Measurements from ENCODE around the gene ERO1A. TPM values are rescaled to one million over a fixed set of nuclear protein-coding genes. Genes with fewer than 3 reads are reported as not detected.

Gene ERO1A
- total and polyA plus RNA-seq, 2 of the 4 experiments (the other 2 are of a cell fraction): 29.7 to 44.6 TPM

DNA sequence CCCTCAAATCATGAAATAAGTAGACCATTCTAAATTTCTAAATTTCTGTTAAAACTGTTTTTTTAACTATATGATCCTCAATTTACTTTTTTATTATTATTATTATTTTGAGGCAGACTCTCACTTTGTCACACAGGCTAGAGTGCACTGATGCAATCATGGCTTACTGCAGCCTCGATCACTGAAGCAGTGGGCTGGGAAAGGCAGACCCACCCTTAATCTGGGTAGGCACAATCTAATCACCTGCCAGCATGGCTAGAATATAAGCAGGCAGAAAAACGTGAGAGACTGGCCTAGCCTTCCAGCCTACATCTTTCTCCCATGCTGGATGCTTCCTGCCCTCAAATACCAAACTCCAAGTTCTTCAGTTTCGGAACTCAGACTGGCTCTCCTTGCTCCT is 2.3 kb downstream of the ERO1A start:
- no peak for TF ChIP-seq MAZ (IDR thresholded peaks at IDR 0.05; ENCODE audit: borderline replicate concordance, low read depth, low read length)
- TF ChIP-seq FOS (IDR thresholded peaks at IDR 0.05; ENCODE audit: low read depth, low read length): no peak
- peak; percentile 13; the same call in 1 of the 2 replicates for TF ChIP-seq CEBPB (IDR thresholded peaks at IDR 0.05; ENCODE audit: low read depth, low read length)
- no peak for TF ChIP-seq BHLHE40 (IDR thresholded peaks at IDR 0.05; ENCODE audit: low read depth, low read length)
- no peak for TF ChIP-seq RAD21 (IDR thresholded peaks at IDR 0.05; ENCODE audit: low read length)
- TF ChIP-seq, protein P1, sequence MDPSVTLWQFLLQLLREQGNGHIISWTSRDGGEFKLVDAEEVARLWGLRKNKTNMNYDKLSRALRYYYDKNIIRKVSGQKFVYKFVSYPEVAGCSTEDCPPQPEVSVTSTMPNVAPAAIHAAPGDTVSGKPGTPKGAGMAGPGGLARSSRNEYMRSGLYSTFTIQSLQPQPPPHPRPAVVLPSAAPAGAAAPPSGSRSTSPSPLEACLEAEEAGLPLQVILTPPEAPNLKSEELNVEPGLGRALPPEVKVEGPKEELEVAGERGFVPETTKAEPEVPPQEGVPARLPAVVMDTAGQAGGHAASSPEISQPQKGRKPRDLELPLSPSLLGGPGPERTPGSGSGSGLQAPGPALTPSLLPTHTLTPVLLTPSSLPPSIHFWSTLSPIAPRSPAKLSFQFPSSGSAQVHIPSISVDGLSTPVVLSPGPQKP (IDR thresholded peaks at IDR 0.05; ENCODE audit: borderline replicate concordance, low read depth, low read length): no peak
- TF ChIP-seq, protein P2, sequence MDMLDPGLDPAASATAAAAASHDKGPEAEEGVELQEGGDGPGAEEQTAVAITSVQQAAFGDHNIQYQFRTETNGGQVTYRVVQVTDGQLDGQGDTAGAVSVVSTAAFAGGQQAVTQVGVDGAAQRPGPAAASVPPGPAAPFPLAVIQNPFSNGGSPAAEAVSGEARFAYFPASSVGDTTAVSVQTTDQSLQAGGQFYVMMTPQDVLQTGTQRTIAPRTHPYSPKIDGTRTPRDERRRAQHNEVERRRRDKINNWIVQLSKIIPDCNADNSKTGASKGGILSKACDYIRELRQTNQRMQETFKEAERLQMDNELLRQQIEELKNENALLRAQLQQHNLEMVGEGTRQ (IDR thresholded peaks at IDR 0.05; ENCODE audit: low read depth, low read length): no peak
- TF ChIP-seq RFX5 (IDR thresholded peaks at IDR 0.05; ENCODE audit: low read depth, low read length): no peak
- no peak overlapping the region for H4K8ac ChIP-seq (ENCODE audit: low read depth in 2 of 2, low read length in 2 of 2)
- no peak overlapping the region for H2AFZ ChIP-seq (replicated peaks; ENCODE audit: low read length, poor library complexity)
- peaks cover 2% of the 10 kb centered on the region for H3K4me1 ChIP-seq (ENCODE audit: control insufficient read depth, insufficient read depth, low read length)
- H4K5ac ChIP-seq (ENCODE audit: low read depth, low read length): no peak overlapping the region
- ChIA-PET CTCF (no interaction called here), POLR2A (ENCODE audit: unreplicated experiment) (no interaction called here)
- WGBS, 2 experiments (ENCODE audit: extremely low coverage in 2 of 2, insufficient read length in 1 of 2): 100% methylated on average over 1 of the region's 3 CpGs; no CpG with 5 or more reads in 1 of the 2 experiments
- no peak overlapping the region for H2AK5ac ChIP-seq (ENCODE audit: low read depth, low read length)
- peaks cover 9 to 55% of the 10 kb centered on the region in 2 experiments for H3K79me1 ChIP-seq (ENCODE audit: low read depth in 1 of 2, low read length in 2 of 2)
- no peak overlapping the region for H3K27ac ChIP-seq (ENCODE audit: insufficient read depth, low read length)
- no peak overlapping the region for H3K14ac ChIP-seq (replicated peaks; ENCODE audit: low read depth, low read length)
- DNase-seq: no peak
- dilution Hi-C loops (cut with HindIII; ENCODE audit: low sequenced_read_pairs, unreplicated experiment) (no loop called here), intact Hi-C loops (cut with micrococcal nuclease) (loop anchor here (5.0 kb wide), 2 partner anchors 381 to 396 kb away; partner anchors contain the start of gene PTGER2), in situ Hi-C loops (cut with MboI; ENCODE audit: low sequenced_read_pairs) (loop anchor here (25.0 kb wide), 1 partner anchor 381 kb away; the partner anchor contains the start of gene PTGER2)
- no peak overlapping the region for H2AK9ac ChIP-seq (replicated peaks; ENCODE audit: low read depth, low read length, poor library complexity)
- H4K91ac ChIP-seq (ENCODE audit: insufficient read depth, low read depth, low read length): no peak overlapping the region
- H3K56ac ChIP-seq (ENCODE audit: extremely low read depth, insufficient read depth, low read length): no peak overlapping the region
- H2BK120ac ChIP-seq (ENCODE audit: low read depth, low read length): no peak overlapping the region
- H2BK5ac ChIP-seq (ENCODE audit: low read depth, low read length, poor library complexity, severe bottlenecking): no peak overlapping the region
- H3K23ac ChIP-seq (ENCODE audit: low read depth, low read length): no peak overlapping the region
- H3K9me1 ChIP-seq (ENCODE audit: insufficient read depth, low read length): peaks cover 3% of the 10 kb centered on the region; the same call in 1 of the 2 replicates
- peaks cover 38% of the 10 kb centered on the region for H4K20me1 ChIP-seq (ENCODE audit: insufficient read depth, low read length)
- H3K4ac ChIP-seq (ENCODE audit: low read depth, low read length): no peak overlapping the region
- no peak for ATAC-seq (ENCODE audit: low read depth)
- no TSS peak for BruUV-seq (replicated peaks)
- H2BK15ac ChIP-seq (ENCODE audit: low read depth, low read length): no peak overlapping the region
- H3K36me3 ChIP-seq (ENCODE audit: control insufficient read depth, insufficient read depth, low read length): no peaks in the 10 kb centered on the region
- H3K4me2 ChIP-seq (ENCODE audit: low read depth, low read length): peak overlapping the region; percentile 39; the same call in 1 of the 2 replicates
- no peaks in the 10 kb centered on the region for H3K9me3 ChIP-seq (ENCODE audit: control insufficient read depth, insufficient read depth, low read length)
- no peaks in the 10 kb centered on the region for H3K27me3 ChIP-seq (ENCODE audit: control insufficient read depth, insufficient read depth, low read length)
- H3K4me3 ChIP-seq (ENCODE audit: insufficient read depth, low read depth, low read length): no peak overlapping the region
- H3K18ac ChIP-seq (ENCODE audit: low read depth, low read length): no peak overlapping the region
- no peak overlapping the region for H3K9ac ChIP-seq (ENCODE audit: low read depth, low read length)
- no peak overlapping the region for H2BK20ac ChIP-seq (ENCODE audit: low read depth, low read length)
